Stimulated activated CD8-positive, alpha-beta memory T cell treated with anti-CD3 and anti-CD28 coated beads, Interleukin-7, amount 100 ng/mL, for 48 hours (primary cell): ENCODE measurements around the gene PCSK5.

Experiments used
- DNase-seq, 2 donors: peaks; one replicate each; pipeline ENCODE4 v3.0.0-alpha.2; 2020; ENCODE audit warnings: low read depth in 1 of 2; ENCODE audit errors: extremely low read depth in 1 of 2

Gene PCSK5

GRCh38 chr9:75918909-75919308 is 28.4 kb downstream of the PCSK5 start:
- DNase-seq = no peak

GRCh38 chr9:75921391-75922127 is 31.1 kb downstream of the PCSK5 start:
- DNase-seq = no peak

- no peak for DNase-seq
These were observed 35.9 kb downstream of the PCSK5 start for GRCh38 chr9:75926385-75926784.

GRCh38 chr9:75927356-75927755 is 36.9 kb downstream of the PCSK5 start:
- DNase-seq = no peak

- no peak for DNase-seq
These were observed 39.7 kb downstream of the PCSK5 start for GRCh38 chr9:75930190-75930589.

DNA sequence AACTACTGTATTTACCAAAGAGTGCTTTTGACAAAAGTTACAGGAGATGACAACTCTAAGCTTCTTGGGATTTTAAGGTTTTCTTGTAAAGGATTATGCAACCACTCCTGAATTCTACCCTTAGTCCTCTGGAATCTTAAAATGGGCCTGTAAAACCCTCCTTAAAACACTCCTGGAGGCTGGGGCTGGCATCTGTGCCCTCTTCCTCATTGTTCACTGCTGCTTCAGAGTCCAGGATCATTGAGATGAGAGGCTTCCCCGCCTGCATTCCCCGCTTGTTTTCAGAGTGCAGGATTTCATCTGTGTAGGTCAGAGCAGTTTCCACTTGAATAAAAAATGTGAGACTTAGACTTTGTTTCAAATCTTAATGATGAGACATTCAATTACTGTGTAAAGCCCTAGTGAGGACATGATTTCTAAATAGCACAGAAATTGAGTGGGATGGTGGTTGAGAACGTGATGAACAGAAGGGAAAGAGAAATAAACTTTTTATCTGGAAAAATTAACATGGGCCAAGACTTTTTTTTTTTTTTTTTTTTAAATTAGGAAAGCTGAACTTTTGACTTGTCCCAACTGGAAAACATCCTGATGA is 40.4 kb downstream of the PCSK5 start:
- DNase-seq = no peak

DNA sequence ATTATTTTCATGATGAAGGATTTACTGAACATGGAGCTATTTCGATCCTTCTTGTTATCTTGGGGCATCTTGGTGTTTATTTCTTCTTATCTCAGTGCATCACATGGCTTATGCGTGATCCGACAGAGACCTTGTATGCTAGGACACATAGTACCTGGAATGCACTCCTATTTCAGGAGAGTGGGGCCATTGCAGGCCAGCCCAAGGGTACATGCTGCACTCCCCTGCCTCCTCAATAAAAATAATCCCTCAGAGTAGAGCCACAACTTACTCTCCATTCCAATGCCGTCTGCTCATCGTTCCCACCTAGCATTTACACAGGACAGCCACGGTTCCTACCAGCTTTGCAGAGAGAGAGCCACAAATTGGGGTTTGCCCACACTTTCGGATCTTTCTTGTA is 43.5 kb downstream of the PCSK5 start:
- no peak for DNase-seq

GRCh38 chr9:75935591-75935990 is 45.1 kb downstream of the PCSK5 start:
- DNase-seq = no peak

- DNase-seq = no peak
These were observed 47.2 kb downstream of the PCSK5 start for GRCh38 chr9:75937521-75938258.

DNA sequence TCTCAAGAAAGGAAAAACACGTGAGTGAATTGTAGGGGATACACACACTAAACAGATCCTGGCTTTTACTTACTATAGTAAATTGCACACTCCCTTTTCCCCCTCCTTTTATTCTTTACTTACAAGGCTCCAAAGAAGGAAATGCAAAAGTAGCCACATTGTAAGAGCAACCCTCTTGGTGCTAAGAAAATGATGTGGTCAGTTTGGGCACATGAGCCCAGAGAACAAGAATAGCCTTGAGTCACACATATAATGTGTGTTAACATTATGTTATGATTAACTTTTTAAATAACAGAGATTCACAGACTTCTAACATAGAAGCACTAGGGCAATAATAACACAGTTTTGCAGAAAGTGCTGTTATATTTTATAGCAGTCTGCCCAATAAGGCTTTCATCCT is 48.5 kb downstream of the PCSK5 start:
- DNase-seq = no peak

GRCh38 chr9:75939536-75940111 is 49.2 kb downstream of the PCSK5 start:
- DNase-seq = no peak

DNA sequence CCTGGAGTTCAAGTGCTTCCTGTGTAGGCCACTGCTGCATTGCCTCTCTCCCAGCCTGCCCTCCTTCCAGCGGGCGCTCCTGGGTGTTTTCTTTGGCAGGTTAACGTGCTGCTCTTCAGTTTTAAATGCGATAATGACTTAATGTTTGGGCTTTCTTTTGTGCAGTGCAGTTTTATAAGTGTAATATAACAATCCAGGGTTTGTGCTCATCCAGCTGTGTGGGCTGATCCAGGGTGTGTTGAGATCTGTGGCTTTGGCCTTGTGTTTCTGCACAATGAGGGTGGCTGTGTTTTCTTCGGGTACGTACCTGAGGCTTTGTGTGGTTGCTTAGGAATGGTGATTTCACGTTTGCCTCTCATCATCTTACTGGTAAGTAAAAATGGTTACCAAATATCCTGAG is 50.6 kb downstream of the PCSK5 start:
- no peak for DNase-seq

- no peak for DNase-seq
These were observed 51.3 kb downstream of the PCSK5 start for GRCh38 chr9:75941577-75942311.

DNA sequence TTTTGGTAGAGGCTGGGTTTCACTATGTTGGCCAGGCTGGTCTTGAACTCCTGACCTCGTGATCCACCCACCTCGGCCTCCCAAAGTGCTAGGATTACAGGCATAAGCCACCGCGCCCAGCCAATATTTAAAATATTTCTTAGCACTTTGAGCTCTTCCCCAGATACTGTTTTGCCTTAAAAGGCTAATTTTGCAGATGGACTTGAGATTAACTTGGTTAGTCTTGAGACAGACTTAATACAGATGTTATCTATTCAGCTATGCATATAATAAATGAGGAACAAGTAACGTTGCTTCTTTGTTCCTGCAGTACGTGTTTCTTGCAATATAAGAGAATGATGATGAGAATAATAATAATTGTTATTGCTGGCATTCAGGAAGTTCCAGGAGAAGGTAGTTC is 56.3 kb downstream of the PCSK5 start:
- DNase-seq = no peak

- DNase-seq = no peak
These were observed 56.8 kb downstream of the PCSK5 start for GRCh38 chr9:75947233-75947632.

DNA sequence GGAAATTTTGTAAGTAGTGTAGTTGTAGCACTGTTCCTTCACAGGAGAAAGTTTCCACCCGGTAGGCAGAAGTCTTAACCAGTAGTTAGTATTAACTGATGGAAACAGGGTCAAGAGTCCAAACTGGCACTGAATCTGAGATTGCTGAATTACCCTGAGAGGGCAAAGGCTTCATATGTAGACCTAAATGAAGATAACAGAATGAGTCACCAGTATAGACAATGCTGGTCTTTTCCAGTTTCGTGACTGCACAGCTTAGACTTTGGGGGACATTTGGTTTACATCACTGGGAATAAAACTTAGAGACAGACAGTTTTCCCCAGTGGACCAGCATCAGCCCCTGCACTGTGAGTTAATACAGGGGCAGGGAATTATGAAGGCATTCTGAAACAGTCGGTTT is 60.5 kb downstream of the PCSK5 start:
- no peak for DNase-seq

- no peak for DNase-seq
These were observed 62.7 kb downstream of the PCSK5 start for GRCh38 chr9:75953218-75953617.

DNA sequence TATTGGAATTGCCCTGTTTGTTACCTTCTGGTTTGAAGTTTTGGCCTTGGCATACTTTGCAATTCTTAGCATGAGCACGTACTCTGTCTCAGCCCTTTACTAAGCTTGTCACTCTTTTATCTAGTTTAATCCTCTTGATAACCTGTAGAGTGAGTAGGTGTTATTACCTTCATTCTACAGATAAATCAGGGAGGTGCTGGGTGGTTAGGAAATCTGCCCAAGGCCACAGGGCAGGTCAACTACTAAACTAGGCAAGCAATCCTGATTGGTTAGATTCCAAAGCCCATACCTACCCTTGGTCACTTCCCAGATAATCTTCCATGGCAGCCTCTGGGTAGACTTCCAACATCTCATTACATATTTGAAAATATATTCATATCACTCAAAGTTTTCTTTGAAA is 65.7 kb downstream of the PCSK5 start:
- DNase-seq = no peak

DNA sequence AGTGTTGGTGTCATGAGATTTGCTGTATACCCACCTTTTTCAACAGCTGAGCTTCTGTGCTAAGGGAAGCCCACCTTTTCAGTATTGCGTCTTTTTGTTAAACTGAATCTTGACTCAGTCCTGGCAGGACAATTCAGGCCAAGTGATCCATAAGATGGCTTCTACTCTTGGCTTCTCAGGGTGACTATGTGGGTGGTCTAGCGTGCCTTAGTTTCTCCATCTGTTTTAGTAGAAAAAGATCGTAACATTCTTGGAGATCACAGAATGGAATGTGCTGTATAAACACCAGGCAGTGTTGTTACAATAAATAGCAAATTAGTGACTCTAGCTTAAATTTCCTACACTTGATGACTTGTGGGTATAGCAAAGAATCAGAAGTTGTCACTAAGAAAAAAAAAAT is 66.6 kb downstream of the PCSK5 start:
- DNase-seq = no peak

- no peak for DNase-seq
These were observed 67.8 kb downstream of the PCSK5 start for GRCh38 chr9:75958226-75958625.

DNA sequence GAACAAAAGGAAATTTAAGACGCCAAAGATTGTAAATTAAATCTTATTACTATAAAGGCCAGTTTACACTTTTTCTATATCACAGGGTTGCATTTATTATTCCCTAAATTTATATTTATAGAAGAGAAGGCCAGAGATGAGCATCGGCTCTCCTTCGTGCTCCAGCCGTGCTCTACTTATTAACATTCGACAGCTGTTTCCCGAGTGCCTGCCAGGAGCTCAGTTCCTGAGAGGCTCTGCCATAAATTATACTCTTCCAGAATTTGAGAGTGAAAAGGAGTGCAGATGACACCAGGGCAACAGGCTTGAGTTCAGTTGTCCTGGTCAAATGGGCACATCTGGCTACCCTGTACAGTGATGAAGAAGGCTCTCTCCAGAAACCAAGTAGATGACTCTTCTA is 70.1 kb downstream of the PCSK5 start:
- DNase-seq = no peak
